GM19397 (cell line): ENCODE measurements around the gene MDH1B.

Experiments
- ATAC-seq: cut with Tn5 transposase; IDR thresholded peaks from one replicate; pipeline ENCODE4 v1.9.1; 2021; ENCODE audit warnings: mild to moderate bottlenecking, moderate library complexity; ENCODE audit not compliant: unreplicated experiment

Gene MDH1B

DNA sequence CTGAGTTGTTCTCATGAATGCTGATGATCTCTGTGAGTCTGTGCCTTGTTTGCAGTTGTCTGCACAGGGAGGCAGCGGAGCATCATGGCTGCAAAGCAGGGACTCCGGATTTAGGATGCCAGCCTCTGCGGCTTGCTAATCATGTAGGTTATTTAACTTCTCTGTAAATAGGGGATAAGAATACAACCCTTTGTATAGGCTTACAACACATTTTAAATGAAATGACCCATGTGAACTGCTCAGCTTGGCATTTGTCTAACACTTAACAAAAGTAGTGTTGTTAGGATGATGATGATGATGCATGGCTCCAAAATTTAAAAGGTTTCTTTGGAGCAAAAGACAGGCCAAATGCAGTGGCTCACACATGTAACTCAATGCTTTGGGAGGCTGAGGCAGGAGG, 66.3 kb downstream of the MDH1B start:
- ATAC-seq: no peak

DNA sequence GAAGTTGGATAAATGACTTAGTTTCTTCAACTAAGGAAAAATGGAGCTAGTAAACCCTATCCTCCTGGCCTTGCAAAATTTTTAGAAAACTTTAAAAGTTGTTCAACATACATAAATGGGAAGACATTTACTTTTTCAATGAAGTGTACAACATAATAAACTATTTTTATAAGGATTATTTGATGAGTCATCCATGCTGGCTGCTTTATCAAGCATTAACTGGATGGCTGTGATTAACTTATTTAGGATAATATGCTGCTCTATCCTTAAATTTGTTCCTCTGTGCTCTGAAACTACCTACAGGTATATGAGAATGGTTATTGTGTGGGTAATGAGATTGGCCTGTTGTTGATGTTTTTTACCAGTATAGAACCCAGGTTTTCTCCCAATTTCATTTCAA, 68.2 kb downstream of the MDH1B start:
- no peak for ATAC-seq

GRCh38 chr2:206693399-206694137, 71.6 kb downstream of the MDH1B start:
- no peak for ATAC-seq

DNA sequence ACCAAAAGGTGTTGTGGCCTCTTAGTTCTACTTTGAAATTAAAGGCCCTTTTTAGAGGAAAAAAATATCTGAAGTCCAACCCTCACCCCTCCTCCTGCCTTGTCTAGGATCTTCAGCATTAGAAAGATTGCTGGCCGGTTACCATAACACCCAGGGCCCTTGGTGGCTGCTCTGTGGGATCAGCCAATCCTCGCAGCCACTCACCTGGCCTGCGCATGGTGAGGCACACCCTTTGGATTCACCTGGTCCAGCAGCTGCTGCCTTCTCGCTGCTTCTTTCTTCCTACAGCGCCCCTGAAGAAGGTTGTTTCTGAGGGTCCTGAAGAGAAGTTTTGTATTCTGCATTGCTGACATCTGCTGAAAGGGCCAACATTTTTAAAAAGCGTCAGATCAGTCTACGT, 72.2 kb downstream of the MDH1B start:
- no peak for ATAC-seq

- ATAC-seq: no peak
These were observed 76.1 kb downstream of the MDH1B start for GRCh38 chr2:206688990-206689389.

- no peak for ATAC-seq
These were observed 76.7 kb downstream of the MDH1B start for GRCh38 chr2:206688453-206688852.
